ENCODE results near the gene DEPDC7. TPM values are rescaled to one million over a fixed set of nuclear protein-coding genes. Genes with fewer than 3 reads are reported as not detected.

The DEPDC7 gene
- total RNA-seq, 2 experiments from 2014 or later = 0.86 to 0.90 TPM

DNA sequence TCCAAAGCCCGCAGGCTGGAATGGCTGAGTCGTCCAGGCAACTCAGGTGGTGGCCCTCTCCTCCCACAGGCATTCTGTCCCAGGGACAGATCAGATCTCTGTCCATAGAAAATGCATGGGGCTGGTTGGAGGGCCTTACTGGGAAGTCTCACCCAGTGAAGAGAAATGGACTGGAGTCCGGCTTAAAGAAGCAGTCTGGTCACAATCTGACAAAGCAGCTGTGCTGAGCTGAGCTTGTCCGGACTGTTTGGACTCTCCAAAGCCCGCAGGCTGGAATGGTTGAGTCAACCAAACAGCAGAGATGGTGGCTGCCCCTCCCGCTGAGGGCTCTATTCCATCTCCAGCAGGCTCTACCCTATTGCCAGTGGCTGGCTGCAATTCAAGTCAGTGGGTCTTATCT lies 14.4 kb upstream of the DEPDC7 start:
- intact Hi-C loops (cut with micrococcal nuclease) = no loop called here
- Mint-ChIP-seq H3K4me1 (ENCODE audit: low read depth) (peaks cover 18% of the 10 kb centered on the region), H3K36me3 (peaks cover 6% of the 10 kb centered on the region), H3K4me3 (no peak overlapping the region), H3K9me3 (peaks cover 11% of the 10 kb centered on the region), H3K27me3 (peaks cover 7% of the 10 kb centered on the region), H3K27ac (no peak overlapping the region)
- no peak for DNase-seq
- ChIA-PET CTCF (no interaction called here), POLR2A (no interaction called here)

DNA sequence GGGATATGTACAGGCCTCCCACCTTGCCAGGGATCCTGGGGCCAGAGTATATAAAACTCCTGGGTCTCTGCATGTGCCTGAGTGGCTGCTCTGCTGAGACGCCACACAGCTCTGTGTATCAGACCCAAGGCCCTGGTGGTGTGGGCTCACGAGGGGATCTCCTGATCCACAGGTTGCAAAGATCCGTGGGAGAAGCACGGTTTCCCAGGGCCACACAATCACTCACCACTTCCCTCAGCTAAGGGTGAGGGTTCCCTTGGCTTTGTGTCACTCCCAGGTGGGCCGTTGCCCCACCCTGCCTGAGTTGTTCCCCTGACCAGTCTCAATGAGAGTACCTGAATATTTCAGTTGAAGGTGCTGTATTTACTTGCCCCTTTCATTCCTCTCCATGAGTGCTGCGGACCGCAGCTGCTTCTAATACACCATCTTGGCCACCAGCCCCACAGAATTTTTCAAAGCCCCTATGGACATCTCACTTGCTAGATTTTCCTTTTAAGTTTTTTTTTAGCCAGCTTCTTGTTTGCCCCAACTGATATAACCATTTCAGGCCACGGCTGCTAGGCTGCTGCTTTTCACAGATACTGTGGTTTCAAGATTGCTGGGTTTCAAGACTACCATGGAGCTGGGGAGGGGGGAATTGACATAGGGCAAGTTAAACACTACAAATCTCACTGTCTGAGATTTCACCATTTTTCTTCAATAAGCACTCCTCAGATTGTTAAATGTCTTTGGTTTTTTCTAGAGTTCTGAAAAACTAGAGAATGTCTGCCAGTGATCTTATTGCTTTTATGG lies 13.7 kb upstream of the DEPDC7 start:
- Mint-ChIP-seq H3K27me3 (peaks cover 7% of the 10 kb centered on the region), H3K9me3 (peaks cover 11% of the 10 kb centered on the region), H3K4me3 (no peak overlapping the region), H3K4me1 (ENCODE audit: low read depth) (peaks cover 23% of the 10 kb centered on the region), H3K36me3 (peaks cover 6% of the 10 kb centered on the region), H3K27ac (no peak overlapping the region)
- intact Hi-C loops (cut with micrococcal nuclease) = no loop called here
- ChIA-PET CTCF (no interaction called here), POLR2A (no interaction called here)
- DNase-seq = no peak

DNA sequence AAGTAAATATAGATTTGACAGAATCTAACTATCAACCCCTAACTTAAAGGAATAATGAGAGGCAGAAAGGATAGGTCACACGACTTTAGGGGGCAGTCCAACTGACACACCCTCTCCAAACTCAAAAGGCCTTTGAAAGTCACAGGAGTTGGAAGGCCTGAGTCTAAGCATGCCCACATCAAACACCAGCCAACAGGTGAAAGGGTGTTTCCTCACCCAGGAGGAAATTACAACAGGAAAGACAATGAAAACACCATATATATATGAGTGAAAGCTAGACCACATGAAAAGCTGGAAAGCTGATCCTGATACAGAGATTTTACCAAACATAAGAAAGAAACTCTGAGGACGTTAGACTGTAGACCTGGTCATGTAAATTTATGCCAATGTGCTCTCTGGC lies 10.5 kb upstream of the DEPDC7 start:
- DNase-seq = no peak
- peaks cover 23% of the 10 kb centered on the region for H3K4me1 Mint-ChIP-seq (ENCODE audit: low read depth)
- intact Hi-C loops (cut with micrococcal nuclease) = no loop called here
- H3K4me3 Mint-ChIP-seq = no peak overlapping the region
- no peaks in the 10 kb centered on the region for H3K9me3 Mint-ChIP-seq
- no peaks in the 10 kb centered on the region for H3K36me3 Mint-ChIP-seq
- CTCF ChIA-PET = interaction anchor here (1.2 kb wide), 1 partner anchor 61 kb away, joined by 3 read pairs; no protein-coding TSS in a partner anchor
- H3K27ac Mint-ChIP-seq = no peak overlapping the region
- POLR2A ChIA-PET = no interaction called here
- H3K27me3 Mint-ChIP-seq = peaks cover 5% of the 10 kb centered on the region

DNA sequence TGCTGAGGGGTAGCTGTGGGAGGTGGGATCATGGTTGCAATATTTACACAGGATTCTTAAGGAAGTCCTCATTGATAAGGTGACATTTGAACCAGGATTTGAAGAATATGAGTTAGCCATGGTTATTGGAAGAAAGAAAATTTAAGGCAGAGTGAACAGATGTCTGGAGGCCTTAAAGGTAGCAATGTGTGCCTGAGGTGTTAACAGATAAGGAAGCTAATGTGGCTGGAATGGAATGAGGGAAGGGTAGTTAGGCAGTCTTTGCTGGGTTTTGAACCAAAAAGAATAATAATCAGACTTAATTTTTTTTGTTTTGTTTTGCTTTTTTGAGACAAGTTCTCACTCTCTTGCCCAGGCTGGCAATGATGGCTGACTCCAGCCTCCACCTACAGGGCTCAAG lies 9.7 kb upstream of the DEPDC7 start:
- Mint-ChIP-seq H3K4me3 (no peak overlapping the region), H3K9me3 (no peaks in the 10 kb centered on the region), H3K36me3 (no peaks in the 10 kb centered on the region), H3K27ac (no peak overlapping the region), H3K27me3 (peaks cover 3% of the 10 kb centered on the region), H3K4me1 (ENCODE audit: low read depth) (peaks cover 26% of the 10 kb centered on the region)
- intact Hi-C loops (cut with micrococcal nuclease) = no loop called here
- DNase-seq = no peak
- CTCF ChIA-PET = no interaction called here
- POLR2A ChIA-PET = no interaction called here

DNA sequence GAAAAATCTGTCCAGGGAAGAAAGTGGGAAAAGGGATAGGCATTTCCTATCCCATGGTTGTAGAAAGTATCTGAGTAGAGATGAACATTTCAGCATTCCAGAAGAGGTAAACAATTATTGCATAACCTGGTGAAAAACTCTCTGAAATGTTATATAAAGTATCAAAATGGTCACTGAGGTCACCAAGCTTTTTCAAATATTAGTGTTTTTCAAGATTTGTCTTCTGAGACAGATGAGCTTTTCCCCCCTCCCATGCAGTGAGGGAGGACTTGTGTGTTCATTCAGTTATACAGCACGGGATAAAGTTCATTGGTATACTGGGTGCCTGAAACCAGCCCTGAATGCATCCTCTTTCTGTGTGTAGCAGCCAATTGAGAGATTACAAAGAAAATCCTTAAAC lies 1.9 kb upstream of the DEPDC7 start:
- POLR2A ChIA-PET = no interaction called here
- Mint-ChIP-seq H3K27ac (no peak overlapping the region), H3K9me3 (no peaks in the 10 kb centered on the region), H3K4me3 (no peak overlapping the region), H3K4me1 (ENCODE audit: low read depth) (peaks cover 36% of the 10 kb centered on the region), H3K36me3 (no peaks in the 10 kb centered on the region), H3K27me3 (peaks cover 26% of the 10 kb centered on the region)
- CTCF ChIA-PET = interaction anchor here (0.6 to 1.4 kb wide), 2 partner anchors 24 to 52 kb away, joined by 3 read pairs; no protein-coding TSS in a partner anchor
- DNase-seq = no peak
- intact Hi-C loops (cut with micrococcal nuclease) = loop anchor here (5.0 to 10.0 kb wide), 3 partner anchors 151 to 881 kb away; partner anchors contain the start of genes CSTF3, HIPK3 and LMO2

DNA sequence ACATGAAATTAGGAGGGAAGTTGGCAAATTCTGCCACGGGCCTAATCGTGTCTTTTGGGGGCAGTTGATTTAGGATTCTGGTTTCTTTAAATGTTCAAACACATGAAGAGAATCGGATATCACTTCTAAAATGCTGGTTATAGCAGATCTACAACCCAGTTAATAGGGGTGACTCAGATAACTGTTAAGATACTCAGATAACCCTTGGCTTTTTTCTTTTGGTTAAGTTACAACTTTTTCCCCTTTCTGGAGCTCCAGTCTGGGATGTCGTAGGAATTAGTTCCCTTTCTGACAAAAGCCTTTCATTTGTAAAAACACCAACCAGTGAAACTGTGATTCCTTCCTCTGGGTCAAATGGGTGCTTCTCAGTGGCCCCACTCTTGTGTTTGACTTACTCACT lies 976 bp downstream of the DEPDC7 start:
- Mint-ChIP-seq H3K27ac (no peak overlapping the region), H3K9me3 (no peaks in the 10 kb centered on the region), H3K36me3 (no peaks in the 10 kb centered on the region), H3K27me3 (peaks cover 31% of the 10 kb centered on the region), H3K4me3 (peak overlapping the region; percentile 55), H3K4me1 (ENCODE audit: low read depth) (peaks cover 30% of the 10 kb centered on the region)
- ChIA-PET CTCF (interaction anchor here (1.8 kb wide), 1 partner anchor 49 kb away, joined by 4 read pairs; no protein-coding TSS in a partner anchor), POLR2A (interaction anchor here (0.6 to 1.8 kb wide), 2 partner anchors 23 to 52 kb away, joined by 3 to 13 read pairs; partner anchors contain the start of gene TCP11L1)
- intact Hi-C loops (cut with micrococcal nuclease) = loop anchor here (10.0 kb wide), 2 partner anchors 148 to 878 kb away; partner anchors contain the start of genes CSTF3 and LMO2
- no peak for DNase-seq

DNA sequence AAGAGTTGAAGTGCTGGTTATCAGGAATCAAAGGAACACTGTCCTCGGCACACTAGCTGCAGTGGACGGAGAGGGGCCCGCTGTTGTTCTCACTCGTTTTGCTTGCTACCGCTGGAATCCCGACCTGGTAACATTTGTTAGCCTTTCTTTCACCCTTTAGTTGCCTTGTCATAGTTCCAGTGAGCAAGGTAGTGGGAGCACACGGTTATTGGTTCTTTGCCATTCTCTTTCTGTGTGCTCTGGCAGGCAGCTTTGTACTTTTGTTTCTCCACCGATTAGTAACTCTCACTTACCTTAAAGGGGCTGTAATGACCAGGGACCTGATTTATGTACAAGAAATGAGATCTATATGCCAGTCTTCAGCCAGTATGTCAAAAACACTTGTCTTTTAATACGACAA lies 1.8 kb downstream of the DEPDC7 start:
- no peaks in the 10 kb centered on the region for H3K9me3 Mint-ChIP-seq
- ChIA-PET POLR2A (no interaction called here), CTCF (no interaction called here)
- no peak for DNase-seq
- no peak overlapping the region for H3K27ac Mint-ChIP-seq
- no peaks in the 10 kb centered on the region for H3K36me3 Mint-ChIP-seq
- H3K27me3 Mint-ChIP-seq = peaks cover 34% of the 10 kb centered on the region
- no peak overlapping the region for H3K4me3 Mint-ChIP-seq
- intact Hi-C loops (cut with micrococcal nuclease) = loop anchor here (10.0 kb wide), 2 partner anchors 147 to 877 kb away; partner anchors contain the start of genes CSTF3 and LMO2
- peaks cover 28% of the 10 kb centered on the region for H3K4me1 Mint-ChIP-seq (ENCODE audit: low read depth)

DNA sequence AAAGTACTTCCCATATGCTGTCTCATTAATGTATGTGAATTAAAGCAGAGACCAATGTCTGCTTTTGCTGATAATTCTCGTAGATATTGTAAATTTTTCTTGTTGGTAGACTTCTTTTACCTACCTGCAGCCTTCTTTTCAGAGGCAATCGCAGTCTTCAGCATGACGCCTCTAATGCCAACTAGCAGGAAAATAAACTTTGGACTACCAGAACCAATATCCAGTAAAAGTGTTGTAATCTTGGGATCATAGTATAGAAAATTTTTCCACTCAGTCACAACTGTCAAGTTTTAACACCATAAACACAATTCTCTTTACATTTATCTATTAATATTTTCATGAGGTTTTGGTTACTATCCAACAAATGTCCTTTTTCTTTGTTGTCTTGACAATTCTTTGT lies 2.3 kb downstream of the DEPDC7 start:
- no peak overlapping the region for H3K4me3 Mint-ChIP-seq
- no peak for DNase-seq
- H3K4me1 Mint-ChIP-seq (ENCODE audit: low read depth) = peaks cover 25% of the 10 kb centered on the region
- H3K9me3 Mint-ChIP-seq = no peaks in the 10 kb centered on the region
- H3K27me3 Mint-ChIP-seq = peaks cover 34% of the 10 kb centered on the region
- intact Hi-C loops (cut with micrococcal nuclease) = loop anchor here (10.0 kb wide), 2 partner anchors 147 to 877 kb away; partner anchors contain the start of genes CSTF3 and LMO2
- CTCF ChIA-PET = no interaction called here
- H3K27ac Mint-ChIP-seq = no peak overlapping the region
- H3K36me3 Mint-ChIP-seq = no peaks in the 10 kb centered on the region
- POLR2A ChIA-PET = no interaction called here

DNA sequence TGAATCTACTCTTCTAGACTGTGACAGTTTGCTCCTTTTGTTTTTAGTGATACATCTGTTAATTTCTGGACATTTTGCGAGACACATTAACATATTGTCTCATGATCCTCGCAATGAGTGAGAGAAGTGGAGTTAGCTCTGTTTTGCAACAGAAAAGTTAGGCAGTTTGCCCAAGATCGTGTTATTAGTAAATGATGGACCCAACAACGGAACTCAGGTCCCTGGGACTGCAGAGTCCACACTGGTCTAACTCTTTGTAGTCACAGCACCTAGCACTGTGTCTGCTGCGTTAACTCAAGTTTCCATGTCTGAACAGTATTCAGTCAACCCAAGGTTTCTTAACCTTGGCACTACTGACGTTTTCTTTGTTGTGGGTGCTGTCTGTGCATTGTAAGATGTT lies 3.2 kb downstream of the DEPDC7 start:
- ChIA-PET CTCF (no interaction called here), POLR2A (no interaction called here)
- intact Hi-C loops (cut with micrococcal nuclease) = loop anchor here (10.0 kb wide), 2 partner anchors 146 to 876 kb away; partner anchors contain the start of genes CSTF3 and LMO2
- Mint-ChIP-seq H3K9me3 (no peaks in the 10 kb centered on the region), H3K27me3 (peaks cover 33% of the 10 kb centered on the region), H3K36me3 (no peaks in the 10 kb centered on the region), H3K27ac (no peak overlapping the region), H3K4me3 (no peak overlapping the region), H3K4me1 (ENCODE audit: low read depth) (peaks cover 25% of the 10 kb centered on the region)
- DNase-seq = no peak

DNA sequence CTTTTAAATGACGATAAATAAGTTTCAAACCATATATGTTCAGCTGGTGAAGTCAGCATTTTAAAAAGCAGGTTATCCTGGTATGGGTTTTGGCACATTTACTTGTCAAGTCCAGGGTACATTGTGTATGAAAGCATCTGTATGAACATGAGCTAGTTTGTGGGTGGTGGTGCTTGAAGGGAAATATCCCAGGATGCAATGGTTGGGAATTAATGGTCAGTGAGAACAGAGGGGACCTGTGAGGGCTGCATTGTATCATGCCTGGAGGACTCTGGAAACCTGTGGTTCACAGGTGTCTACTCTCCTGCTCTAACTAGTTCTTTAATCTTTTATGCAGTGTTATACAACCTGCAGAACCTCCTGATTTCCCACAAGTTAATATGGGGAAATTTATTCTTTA lies 5.8 kb downstream of the DEPDC7 start:
- Mint-ChIP-seq H3K36me3 (no peaks in the 10 kb centered on the region), H3K27ac (no peak overlapping the region), H3K4me1 (ENCODE audit: low read depth) (peaks cover 12% of the 10 kb centered on the region), H3K27me3 (peaks cover 26% of the 10 kb centered on the region), H3K4me3 (no peak overlapping the region), H3K9me3 (no peaks in the 10 kb centered on the region)
- DNase-seq = no peak
- intact Hi-C loops (cut with micrococcal nuclease) = no loop called here
- ChIA-PET POLR2A (interaction anchor here (1.2 to 1.4 kb wide), 2 partner anchors 18 to 129 kb away, joined by 3 to 4 read pairs; partner anchors contain the start of genes QSER1 and TCP11L1), CTCF (interaction anchor here (2.9 kb wide), 1 partner anchor 44 kb away, joined by 8 read pairs; no protein-coding TSS in a partner anchor)

DNA sequence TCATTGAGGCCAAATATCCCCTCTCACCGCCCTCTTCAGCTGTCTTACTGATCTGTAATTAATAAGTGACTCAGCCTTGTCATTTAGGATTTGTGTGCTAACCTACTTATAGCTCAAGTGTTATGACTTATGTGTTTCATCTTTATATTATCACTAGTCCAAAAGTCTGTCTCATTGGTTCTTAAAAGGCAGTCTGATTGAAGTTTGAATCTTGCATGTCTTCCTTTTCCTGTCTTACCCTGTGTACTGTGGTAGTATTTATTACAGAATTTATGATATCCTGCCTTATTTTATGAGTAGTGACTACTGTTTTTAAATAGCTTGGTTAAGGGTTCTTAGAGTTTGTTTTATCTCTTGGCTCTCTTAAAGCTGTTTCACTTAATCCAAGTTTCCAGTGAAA lies 6.3 kb downstream of the DEPDC7 start:
- peaks cover 24% of the 10 kb centered on the region for H3K27me3 Mint-ChIP-seq
- no peaks in the 10 kb centered on the region for H3K36me3 Mint-ChIP-seq
- intact Hi-C loops (cut with micrococcal nuclease) = no loop called here
- no peaks in the 10 kb centered on the region for H3K9me3 Mint-ChIP-seq
- DNase-seq = no peak
- no peak overlapping the region for H3K4me3 Mint-ChIP-seq
- no peak overlapping the region for H3K27ac Mint-ChIP-seq
- peaks cover 8% of the 10 kb centered on the region for H3K4me1 Mint-ChIP-seq (ENCODE audit: low read depth)
- ChIA-PET CTCF (interaction anchor here (0.9 to 2.9 kb wide), 2 partner anchors 9 to 44 kb away, joined by 4 to 8 read pairs; no protein-coding TSS in a partner anchor), POLR2A (interaction anchor here (1.2 to 1.4 kb wide), 2 partner anchors 17 to 130 kb away, joined by 3 to 4 read pairs; partner anchors contain the start of genes QSER1 and TCP11L1)

DNA sequence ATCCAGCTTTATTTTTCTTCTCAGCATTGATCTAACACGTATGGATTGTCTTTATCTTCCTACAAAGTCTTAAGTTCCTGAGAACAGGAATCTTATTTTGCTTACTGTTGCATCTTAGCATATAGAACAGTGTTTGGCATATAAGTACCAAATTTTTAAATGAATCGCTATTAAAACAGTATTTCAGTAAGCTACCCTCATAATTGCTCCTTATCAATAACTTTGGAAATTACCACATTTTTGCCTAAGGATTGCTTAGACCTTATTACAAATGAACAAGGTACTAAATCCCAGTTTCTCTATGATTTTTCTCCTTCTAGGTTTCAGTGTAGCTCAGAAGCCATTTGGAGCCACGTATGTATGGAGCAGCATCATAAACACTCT lies 9.7 kb downstream of the DEPDC7 start:
- H3K4me1 Mint-ChIP-seq (ENCODE audit: low read depth) = peaks cover 7% of the 10 kb centered on the region
- H3K9me3 Mint-ChIP-seq = no peaks in the 10 kb centered on the region
- H3K27me3 Mint-ChIP-seq = peaks cover 10% of the 10 kb centered on the region
- H3K27ac Mint-ChIP-seq = no peak overlapping the region
- no peak overlapping the region for H3K4me3 Mint-ChIP-seq
- H3K36me3 Mint-ChIP-seq = no peaks in the 10 kb centered on the region
- intact Hi-C loops (cut with micrococcal nuclease) = no loop called here
- CTCF ChIA-PET = interaction anchor here (1.0 kb wide), 1 partner anchor 40 kb away, joined by 3 read pairs; no protein-coding TSS in a partner anchor
- POLR2A ChIA-PET = interaction anchor here (0.8 kb wide), 1 partner anchor 8 kb away, joined by 3 read pairs; no protein-coding TSS in a partner anchor
- no peak for DNase-seq

Measured in activated CD4-positive, alpha-beta memory T cell treated with anti-CD3 and anti-CD28 coated beads for 36 hours (primary cell).